ENCODE data around the gene NRTN. TPM values are rescaled to one million over a fixed set of nuclear protein-coding genes. Genes with fewer than 3 reads are reported as not detected.

Gene NRTN
- total and polyA plus RNA-seq, 2 experiments from 2014 or later: 4.0 to 5.5 TPM

GRCh38 chr19:5843295-5843927, 38.5 kb downstream of the NRTN start:
- no peaks in the 10 kb centered on the region for H3K79me2 ChIP-seq (replicated peaks; ENCODE audit: insufficient read depth)
- Mint-ChIP-seq H3K36me3 (ENCODE audit: low read depth) (no peaks in the 10 kb centered on the region), H3K9me3 (peaks cover 6% of the 10 kb centered on the region; the same call in 1 of the 3 replicates), H3K27me3 (ENCODE audit: insufficient read depth, low read depth, poor library complexity) (peaks cover 4% of the 10 kb centered on the region), H3K4me1 (no peaks in the 10 kb centered on the region), H3K27ac (no peak overlapping the region), H3K4me3 (no peak overlapping the region)
- H3K4me1 ChIP-seq (ENCODE audit: insufficient read depth): no peaks in the 10 kb centered on the region
- H3K36me3 ChIP-seq (ENCODE audit: insufficient read depth): no peaks in the 10 kb centered on the region
- H4K20me1 ChIP-seq (replicated peaks; ENCODE audit: insufficient read depth): no peaks in the 10 kb centered on the region
- H3K27me3 ChIP-seq (ENCODE audit: insufficient read depth): no peaks in the 10 kb centered on the region
- H3K4me2 ChIP-seq: no peak overlapping the region
- H3K27ac ChIP-seq (ENCODE audit: low read depth): no peak overlapping the region
- ATAC-seq (no peak), DNase-seq (ENCODE audit: low spot score) (no peak)
- no peaks in the 10 kb centered on the region for H3K9me2 ChIP-seq (ENCODE audit: insufficient read depth)
- no peak for TF ChIP-seq ZNF331 (CRISPR knock-in tag; IDR thresholded peaks at IDR 0.05; ENCODE audit: low read depth)
- TF ChIP-seq NANOG (IDR thresholded peaks at IDR 0.05; ENCODE audit: borderline replicate concordance): no peak
- no peak for TF ChIP-seq ZNF114 (CRISPR knock-in tag; IDR thresholded peaks at IDR 0.05)
- TF ChIP-seq EZH2phosphoT487 (IDR thresholded peaks at IDR 0.05; ENCODE audit: unreplicated experiment): no peak
- no peak for TF ChIP-seq CREB1 (CRISPR knock-in tag; IDR thresholded peaks at IDR 0.05; ENCODE audit: low read depth)
- no peak for TF ChIP-seq EZH2 (IDR thresholded peaks at IDR 0.05; ENCODE audit: low read depth, unreplicated experiment)
- no peak for TF ChIP-seq ETS1 (IDR thresholded peaks at IDR 0.05)
- no peak for TF ChIP-seq CTCF (conservative IDR thresholded peaks at IDR 0.05; ENCODE audit: low read depth in 2 of 2)
- no peak for TF ChIP-seq JUNB (IDR thresholded peaks at IDR 0.05; ENCODE audit: unreplicated experiment)
- TF ChIP-seq STAT1 (IDR thresholded peaks at IDR 0.05; ENCODE audit: unreplicated experiment): no peak
- no peak for TF ChIP-seq REST (IDR thresholded peaks at IDR 0.05; ENCODE audit: unreplicated experiment)
- no peak for TF ChIP-seq POLR2AphosphoS5 (IDR thresholded peaks at IDR 0.05; ENCODE audit: low read depth)
- TF ChIP-seq ZNF462 (CRISPR knock-in tag; IDR thresholded peaks at IDR 0.05): no peak
- no peak overlapping the region for H3K4me3 ChIP-seq
- no peaks in the 10 kb centered on the region for H3F3A ChIP-seq (replicated peaks; ENCODE audit: low read depth)
- H2AFZ ChIP-seq: no peak overlapping the region
